Caki2 (cell line): Measurements from ENCODE around the gene ST8SIA6. TPM values are rescaled to one million over a fixed set of nuclear protein-coding genes. Genes with fewer than 3 reads are reported as not detected.

Experiments used
- DNase-seq: peaks from one replicate; pipeline ENCODE4 v3.0.0-alpha.2; 2015; ENCODE audit warnings: low read depth
- in situ Hi-C: cut with HindIII; loops from 2 replicates; pipeline ENCODE4 v1.10.0; 2016; ENCODE audit warnings: low sequenced_read_pairs, low pct_unique_long_range_greater_than_20kb, mixed read lengths
- total RNA-seq: library from RNA; depleted of rRNA; stranded (reverse); fragments of >200 nt; shearing (Covaris generic); gene quantifications from 2 replicates; pipeline ENCODE4 v1.2.3, GENCODE V29; 2014; ENCODE audit warnings: low replicate concordance

Gene ST8SIA6
- total RNA-seq, 1 experiment from 2014 or later = not detected

DNA sequence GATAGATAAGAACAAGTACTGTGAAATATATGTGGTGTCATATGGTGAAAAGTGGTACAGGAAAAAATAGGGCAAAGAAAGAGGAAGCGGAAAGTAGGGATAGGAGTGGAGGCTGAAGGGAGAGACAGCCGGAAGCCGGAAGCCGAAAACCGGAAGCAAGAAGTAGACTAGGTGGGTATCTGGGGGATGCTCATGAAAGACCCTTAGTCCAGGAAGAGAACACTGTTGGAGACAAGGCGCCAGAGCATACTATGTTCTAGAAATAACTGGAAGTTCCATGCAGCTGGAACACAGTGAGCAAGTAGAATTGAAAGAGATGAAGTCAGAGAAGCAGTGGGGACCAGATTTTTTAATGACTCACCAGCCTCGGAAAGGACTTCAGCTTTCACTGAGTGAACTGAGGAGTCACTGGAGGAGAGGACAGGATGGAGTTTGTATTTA lies 22.5 kb downstream of the ST8SIA6 start:
- in situ Hi-C loops = no loop called here
- no peak for DNase-seq

DNA sequence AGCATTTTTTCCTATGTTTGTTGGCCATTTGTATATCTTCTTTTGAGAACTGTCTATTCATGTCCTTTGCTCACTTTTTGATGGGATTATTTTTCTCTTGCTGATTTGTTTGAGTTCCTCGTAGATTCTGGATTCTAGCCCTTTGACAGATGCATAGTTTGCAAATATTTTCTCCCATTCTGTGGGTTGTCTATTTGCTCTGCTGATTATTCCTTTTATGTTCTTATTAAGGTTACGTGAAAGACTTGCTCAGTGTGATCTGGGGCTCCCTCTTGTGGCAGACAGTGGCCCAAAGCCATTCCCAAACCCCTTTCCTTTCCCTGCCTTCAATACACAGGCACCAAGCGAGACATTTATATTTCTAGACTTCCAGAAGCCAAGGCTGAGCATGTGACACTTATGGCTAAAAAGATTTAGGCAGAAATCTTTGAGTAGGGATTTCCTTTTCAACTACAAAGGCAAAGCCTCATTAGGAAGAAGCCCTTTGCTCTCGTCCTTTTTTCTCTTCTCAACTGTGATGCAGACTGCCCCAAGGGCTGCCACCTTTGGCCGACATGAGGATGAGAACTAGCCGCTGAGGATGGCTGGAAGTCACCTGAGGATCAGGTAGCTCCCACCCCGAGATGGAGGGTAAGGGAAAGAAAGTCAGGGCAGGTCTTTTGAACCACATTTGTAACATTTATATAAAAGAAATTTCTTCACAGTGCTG lies 23.6 kb downstream of the ST8SIA6 start:
- in situ Hi-C loops = no loop called here
- peak; percentile 68 for DNase-seq

DNA sequence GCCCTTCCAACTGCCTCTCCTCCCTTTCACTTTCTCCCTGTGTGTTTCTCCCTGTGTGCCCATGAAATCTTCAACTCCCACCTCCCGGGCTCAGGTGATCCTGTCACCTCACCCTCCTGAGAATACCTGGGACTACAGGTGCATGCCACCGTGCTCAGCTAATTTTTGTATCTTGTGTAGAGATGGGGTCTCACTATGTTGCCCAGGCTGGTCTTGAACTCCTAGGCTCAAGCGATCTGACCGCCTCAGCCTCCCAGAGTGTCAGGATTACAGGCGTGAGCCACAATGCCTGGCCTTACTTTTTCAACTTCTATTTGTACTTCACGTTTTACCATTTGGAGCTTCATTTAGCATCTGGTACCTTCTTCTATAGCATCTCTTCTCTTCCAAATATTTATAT lies 24.9 kb downstream of the ST8SIA6 start:
- in situ Hi-C loops = no loop called here

DNA sequence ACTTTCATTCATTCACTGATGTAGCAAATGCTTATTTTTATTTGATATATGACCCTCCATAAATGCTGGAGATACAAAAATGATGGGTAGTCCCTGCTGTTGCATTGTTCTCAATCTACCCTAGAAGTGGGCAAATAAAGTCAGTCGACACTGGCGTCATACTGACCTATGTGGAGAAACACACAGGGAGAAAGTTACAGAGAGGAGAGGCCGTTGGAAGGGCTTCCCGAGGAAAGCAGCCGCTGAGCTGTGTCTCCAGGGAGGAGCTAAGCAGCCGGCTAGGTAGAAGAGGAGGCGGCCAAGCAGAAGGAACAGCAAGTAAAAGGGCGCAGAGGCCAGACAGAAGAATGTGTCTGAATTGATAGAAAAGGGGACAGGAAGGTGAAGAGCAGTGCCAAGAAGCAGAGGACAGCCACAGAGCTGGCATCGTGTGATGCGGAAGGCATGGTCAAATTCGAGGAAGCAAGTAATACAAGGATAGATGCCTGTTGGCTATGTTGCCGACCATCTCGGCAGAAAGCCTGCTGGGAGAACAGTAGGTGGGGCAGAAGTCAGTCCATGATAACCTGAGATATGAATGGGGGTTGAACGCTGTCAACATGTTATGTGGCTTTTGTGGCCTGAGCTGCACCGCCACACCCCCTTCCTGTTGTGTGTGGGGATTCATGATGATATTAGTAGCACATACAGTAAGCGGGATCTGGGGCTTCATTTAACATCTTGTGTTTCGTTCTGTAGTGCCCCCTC lies 25.9 kb downstream of the ST8SIA6 start:
- in situ Hi-C loops = no loop called here

More for the DNA sequence above, 24.9 kb downstream of the ST8SIA6 start:
- DNase-seq = no peak

DNA sequence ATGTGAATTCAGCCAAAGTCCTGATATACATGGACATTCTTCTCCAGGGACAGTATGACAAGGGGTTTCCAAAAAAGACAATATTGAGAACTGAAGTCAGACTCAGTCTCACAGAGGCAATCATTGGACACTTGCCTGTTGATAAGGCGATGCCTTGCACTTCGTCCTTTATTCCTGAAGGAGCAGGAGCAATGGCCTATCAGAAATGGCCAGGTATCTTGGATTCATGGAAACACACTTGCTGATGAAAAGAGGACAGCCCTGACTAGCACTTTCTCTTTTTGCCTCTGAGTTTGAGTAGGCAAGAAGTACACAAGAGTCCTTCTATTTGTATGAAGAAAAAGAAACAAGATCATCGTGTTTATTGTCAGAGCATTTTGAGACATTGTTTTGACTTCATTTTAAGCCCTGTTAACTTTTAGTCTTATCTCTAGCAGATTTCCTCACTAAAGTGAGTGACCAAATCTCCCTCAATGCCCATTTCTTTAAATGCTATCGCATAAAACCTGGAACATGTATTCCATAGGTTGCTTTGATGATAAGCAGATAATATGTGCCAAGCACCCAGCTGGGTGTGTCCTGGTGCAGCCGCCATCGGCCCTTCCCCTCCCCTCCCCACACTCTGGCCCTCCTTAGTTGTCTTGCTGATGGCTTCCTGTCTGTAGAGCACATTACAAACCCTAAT lies 26.6 kb downstream of the ST8SIA6 start:
- DNase-seq = no peak
- in situ Hi-C loops = no loop called here

More for the DNA sequence above, 25.9 kb downstream of the ST8SIA6 start:
- DNase-seq = no peak

DNA sequence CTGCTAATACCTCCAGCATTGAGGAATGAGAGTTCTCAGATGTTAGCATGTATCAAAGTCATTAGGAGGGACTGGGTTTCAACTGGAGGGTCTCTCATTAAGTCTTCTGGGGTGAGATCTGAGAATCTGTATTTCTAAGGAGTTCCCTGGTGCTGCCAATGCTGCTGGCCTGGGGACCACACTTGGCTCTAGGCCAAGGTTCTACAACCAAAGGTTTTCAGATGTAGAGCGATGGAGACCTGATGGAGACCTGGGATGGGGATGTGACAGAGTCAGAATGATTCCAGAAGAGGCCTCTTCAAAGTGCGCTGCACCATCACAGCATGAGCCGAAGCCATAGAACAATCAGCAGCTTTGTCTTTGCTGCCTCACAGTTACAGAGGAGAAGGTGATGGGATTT lies 27.2 kb downstream of the ST8SIA6 start:
- in situ Hi-C loops = no loop called here
- DNase-seq = no peak

DNA sequence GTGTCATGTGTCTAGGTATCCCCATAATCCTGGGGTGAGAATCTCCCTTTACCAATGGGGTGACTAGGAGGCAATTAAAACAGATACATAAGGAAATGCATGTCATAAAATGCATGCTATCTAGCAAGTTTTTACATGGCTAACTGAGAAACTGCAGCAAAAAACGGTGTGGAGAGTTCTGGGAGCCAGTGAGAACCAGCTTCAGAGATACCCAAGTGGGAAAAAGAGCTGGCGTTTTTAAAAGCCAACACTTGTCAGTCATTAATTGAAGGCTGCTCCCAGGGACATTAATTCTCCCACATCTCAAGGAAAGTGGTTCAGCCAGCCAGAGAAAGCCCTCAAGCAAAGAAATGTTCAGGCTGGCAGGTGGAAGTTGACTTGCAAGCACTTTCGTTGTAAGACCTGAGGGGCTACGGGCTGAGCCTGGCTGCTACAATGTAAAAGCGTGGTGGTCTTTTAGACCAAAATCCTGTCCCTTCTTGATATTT lies 28.1 kb downstream of the ST8SIA6 start:
- in situ Hi-C loops = no loop called here
- no peak for DNase-seq

DNA sequence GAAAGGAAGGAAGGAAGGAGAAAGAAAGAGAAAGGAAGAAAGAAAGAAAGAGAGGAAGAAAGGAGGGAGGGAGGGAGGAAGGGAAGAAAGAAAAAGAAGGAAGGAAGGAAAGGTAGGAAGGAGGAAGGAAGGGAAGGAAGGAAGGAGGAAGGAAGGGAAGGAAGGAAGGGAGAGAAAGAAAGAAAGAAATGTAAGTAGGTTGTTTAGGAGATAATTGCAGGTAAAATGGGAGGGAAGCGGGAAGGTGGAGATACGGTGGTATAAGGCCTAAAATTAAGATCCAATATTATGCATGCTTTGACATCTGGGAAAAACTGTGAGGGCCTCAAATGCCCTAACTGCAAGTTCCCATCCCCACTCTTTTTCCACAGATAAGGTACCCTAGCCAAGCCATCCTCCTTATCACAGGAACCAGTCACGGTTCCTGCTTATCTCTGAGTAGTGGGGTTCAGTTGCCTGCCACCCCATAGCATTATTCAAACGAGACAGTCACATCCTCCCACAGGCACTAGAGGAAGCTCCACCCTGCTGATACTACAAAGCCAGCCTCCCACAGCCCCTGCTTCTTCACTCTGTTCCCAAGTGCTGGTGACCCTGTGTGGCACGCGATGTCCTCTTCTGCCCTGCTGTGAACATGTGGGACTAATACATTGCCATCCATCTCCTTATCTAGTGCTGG lies 28.7 kb downstream of the ST8SIA6 start:
- no peak for DNase-seq
- in situ Hi-C loops = no loop called here

DNA sequence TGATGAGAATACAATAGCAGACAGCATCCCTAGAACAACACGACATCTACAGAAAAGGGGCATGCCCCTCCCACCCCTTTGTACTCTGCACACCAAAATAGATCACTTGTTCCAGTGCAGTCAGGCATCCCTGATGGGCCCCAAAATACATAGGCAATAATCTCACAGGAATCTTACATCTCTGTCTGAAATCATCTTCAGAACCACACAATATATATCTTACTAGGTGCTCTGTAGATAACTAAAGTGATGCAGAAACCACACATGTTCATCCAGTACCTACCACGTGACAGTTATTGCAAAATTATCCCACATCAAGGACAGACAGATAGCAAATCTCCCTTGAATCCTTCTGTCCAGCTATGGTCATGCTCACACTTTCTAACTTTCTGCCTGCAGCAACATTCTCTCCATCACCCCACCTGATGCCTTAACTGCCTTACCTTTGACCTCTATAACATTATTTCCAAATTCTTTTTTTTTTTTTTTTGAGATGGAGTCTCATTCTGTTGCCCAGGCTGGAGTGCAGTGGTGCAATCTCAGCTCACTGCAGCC lies 30.7 kb downstream of the ST8SIA6 start:
- DNase-seq = no peak
- in situ Hi-C loops = no loop called here

DNA sequence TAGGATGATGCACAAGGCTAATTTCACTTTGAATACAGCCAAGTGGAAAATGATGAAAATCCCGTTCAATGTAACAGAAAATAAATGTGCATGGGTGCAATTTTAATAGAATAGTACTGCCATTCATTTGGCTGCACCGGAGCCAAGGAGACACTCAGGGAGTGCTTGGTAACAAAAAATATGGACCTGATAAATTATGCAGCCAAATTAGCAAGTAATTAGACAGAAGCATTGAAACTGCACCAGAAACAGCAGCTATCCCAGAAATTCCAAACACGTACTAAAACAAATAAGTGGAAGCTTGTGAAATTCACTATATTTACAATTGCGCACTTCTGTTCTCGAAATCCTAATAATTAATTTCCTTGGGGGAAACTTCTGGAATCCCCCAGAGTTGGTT lies 31.5 kb downstream of the ST8SIA6 start:
- in situ Hi-C loops = no loop called here

DNA sequence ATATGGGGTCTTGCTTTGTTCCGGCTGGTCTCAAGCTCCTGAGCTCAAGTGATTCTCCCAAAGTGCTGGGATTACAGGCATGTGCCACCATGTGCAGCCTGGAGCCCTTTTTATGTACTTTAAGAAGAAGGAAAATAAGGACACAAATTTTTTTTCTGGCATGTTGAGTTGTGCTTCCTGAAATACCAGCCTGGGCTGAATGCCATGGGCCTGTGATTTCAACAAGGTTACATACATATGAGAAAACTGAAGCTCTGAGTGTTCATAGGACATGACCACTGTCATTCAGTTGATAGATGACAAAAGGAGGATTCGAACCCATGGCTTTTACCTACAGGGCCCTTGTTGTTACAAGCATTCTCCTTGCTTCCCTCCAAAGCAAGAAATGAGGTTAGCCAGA lies 36.1 kb downstream of the ST8SIA6 start:
- in situ Hi-C loops = no loop called here
- no peak for DNase-seq

More for the DNA sequence above, 31.5 kb downstream of the ST8SIA6 start:
- DNase-seq = no peak

DNA sequence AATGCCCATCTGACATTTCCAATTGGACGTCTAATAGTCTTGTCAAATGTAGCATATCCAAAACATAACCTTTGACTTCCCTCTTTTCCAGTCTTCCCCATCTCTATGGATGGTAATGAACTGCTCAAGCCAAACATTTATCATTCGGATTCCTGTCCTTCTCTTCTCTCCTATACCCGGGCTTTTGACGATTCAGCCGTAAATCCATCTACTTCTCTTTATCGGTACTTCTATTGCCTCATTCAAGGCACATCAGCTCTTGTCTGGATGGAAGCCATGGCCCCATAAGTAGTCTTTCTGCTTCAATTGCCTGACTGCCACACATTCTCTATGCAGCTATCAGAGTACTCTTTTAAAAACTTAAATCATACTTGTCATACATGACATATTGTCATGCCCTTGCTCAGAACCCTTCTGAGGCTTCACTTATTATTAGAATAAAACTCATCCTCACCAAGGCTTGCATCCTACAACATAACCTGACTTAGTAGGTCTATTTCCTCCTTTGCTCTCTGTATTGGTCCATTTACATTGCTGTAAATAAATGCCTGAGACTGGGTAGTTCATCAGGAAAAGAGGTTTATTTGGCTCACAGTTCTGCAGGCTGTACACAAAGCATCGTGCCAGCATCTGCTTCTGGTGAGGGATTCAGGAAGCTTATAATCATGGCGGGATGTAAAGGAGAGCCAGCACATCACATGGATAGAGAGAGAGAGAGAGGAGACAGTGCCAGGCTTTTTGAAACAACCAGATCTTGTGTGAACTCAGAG lies 37.8 kb downstream of the ST8SIA6 start:
- in situ Hi-C loops = no loop called here
- DNase-seq = no peak

DNA sequence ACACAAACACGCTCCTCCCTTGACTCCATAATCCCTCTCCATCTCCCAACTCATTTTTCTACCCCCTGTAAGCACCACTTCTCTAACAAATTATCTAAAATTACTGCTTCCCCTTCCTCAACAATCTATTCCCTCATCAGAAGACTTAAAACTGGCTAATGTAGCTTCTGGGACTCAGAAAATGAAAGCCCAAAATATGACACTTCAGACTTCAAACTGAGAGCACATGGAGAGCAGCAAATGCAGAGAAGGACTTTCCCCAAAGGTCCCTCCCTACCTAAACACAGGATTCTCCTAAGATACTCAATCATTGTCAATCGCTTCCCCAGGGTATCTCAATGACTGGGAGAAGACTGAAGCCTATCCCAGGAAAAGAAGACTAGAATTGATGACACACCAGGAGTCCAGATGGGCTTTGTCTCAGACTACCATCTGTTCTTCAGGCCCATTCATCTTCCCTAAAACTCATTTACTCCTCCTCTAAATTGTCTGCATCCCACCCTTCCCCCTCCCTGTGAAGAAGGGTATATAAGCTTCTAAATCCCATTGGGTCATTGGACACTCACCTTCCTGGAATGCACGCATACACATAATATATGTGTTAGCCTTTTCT lies 39.2 kb downstream of the ST8SIA6 start:
- in situ Hi-C loops = no loop called here
- no peak for DNase-seq

DNA sequence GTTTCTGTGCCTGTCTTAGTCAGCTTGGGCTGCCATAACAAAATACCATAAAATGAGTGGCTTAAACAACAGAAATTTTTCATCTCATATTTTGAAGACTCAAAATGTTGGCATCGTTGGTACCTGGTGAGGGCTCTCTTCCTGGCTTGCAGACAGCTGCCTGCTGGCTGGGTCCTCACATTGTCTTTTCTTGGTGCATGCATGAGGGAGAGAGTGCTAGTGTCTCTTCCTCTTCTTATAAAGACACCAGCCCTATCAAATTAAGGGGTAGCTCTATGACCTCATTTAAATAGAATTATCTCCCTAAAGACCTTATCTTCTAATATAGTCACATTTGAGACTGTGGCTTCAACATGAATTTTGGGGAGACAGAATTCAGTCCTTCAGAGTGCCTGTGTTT lies 39.9 kb downstream of the ST8SIA6 start:
- DNase-seq = no peak
- in situ Hi-C loops = no loop called here

DNA sequence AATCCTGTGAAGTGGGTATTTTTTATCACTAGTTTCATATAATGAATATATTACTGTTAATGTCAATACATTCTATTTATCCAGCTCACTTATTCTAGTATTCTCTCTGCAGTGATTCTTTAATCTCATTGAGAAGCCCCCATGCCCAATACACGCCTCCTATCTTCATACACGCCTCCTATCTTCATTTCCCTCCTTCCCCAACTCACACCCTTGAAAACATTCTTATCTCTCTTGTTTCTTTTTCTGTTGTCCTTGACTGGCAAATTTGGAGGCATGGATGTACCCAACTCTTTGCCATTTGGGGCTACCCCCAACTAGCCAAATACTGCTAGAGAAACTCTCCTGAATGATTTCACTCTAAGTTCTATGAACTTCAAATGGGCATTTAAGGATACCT lies 40.5 kb downstream of the ST8SIA6 start:
- in situ Hi-C loops = no loop called here
- DNase-seq = no peak

DNA sequence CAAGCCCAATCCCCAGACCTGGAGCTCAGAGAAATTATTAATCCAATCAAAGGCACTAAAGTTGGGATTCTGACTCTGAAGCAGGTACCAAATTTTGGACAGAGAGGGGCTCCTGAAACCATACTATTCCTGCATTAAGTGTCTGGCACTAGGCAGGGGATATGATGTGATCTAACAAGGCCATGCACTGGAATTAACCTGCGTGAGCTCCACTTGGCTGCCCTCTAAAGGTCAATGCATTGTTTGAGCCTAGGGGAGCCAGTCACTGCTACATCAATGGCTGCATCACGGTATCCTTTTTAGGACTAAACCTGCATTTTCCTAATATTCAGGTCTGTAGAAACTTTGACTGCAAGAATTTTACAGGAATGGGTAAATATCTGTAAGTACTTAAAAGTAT lies 42.1 kb downstream of the ST8SIA6 start:
- in situ Hi-C loops = no loop called here
- DNase-seq = no peak

DNA sequence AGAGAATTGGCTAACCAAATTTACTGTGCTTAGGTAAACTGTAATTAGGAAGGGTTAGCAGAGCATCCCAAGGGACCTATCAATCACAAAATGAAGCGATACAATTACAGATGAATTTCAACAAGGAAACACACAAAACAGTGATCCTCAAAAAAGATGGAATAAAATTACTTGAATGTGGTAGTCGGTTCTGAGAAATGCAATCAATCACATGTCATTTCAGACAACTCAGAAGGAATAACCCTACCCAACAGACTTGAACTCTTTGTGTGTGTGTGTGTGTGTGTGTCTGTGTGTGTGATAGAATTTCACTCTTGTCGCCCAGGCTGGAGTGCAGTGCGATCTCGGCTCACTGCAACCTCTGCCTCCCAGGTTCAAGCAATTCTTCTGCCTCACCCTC lies 43.5 kb downstream of the ST8SIA6 start:
- no peak for DNase-seq
- in situ Hi-C loops = no loop called here
